Measurements from ENCODE around the gene DRP2. TPM values are rescaled to one million over a fixed set of nuclear protein-coding genes. Genes with fewer than 3 reads are reported as not detected.

Gene DRP2
- polyA plus RNA-seq, 1 of the 3 experiments (the other 2 are of a cell fraction) = 0.16 TPM

- no peak overlapping the region for H3K9ac ChIP-seq
- 54% methylated on average over 23 of the region's 50 CpGs for WGBS (ENCODE audit: low lambda C conversion rate)
Measured at GRCh38 chrX:101191217-101191750, 28.3 kb upstream of the DRP2 start.

GRCh38 chrX:101195442-101196173 lies 24.0 kb upstream of the DRP2 start:
- WGBS (ENCODE audit: low lambda C conversion rate) = 36% methylated on average over 3 of the region's 3 CpGs
- CTCF ChIA-PET = interaction anchor here (1.1 to 1.6 kb wide), 2 partner anchors 12 to 427 kb away, joined by 3 to 5 read pairs; no protein-coding TSS in a partner anchor

More at GRCh38 chrX:101191217-101191750, 28.3 kb upstream of the DRP2 start:
- Histone ChIP-seq H3K27ac (ENCODE audit: low read depth in 2 of 2, low read length in 1 of 2) (no peak overlapping the region), H3F3A (replicated peaks; ENCODE audit: insufficient read depth) (no peaks in the 10 kb centered on the region), H2AFZ (ENCODE audit: low read depth) (no peak overlapping the region), H3K36me3 (replicated peaks in 1 of 2; ENCODE audit: control insufficient read depth in 1 of 2, insufficient read depth in 2 of 2, low read length in 1 of 2) (no peaks in the 10 kb centered on the region), H3K4me2 (no peak overlapping the region), H3K9me3 (no peaks in the 10 kb centered on the region), H3K9me2 (no peaks in the 10 kb centered on the region), H3K4me3 (ENCODE audit: low read depth in 2 of 2, low read length in 1 of 2) (no peak overlapping the region), H4K20me1 (ENCODE audit: insufficient read depth) (no peaks in the 10 kb centered on the region), H3K27me3 (ENCODE audit: insufficient read depth) (0 out of 2 replicates have a peak, but pooled peaks cover 6% of the 10 kb centered on the region), H3K4me1 (ENCODE audit: control insufficient read depth in 1 of 2, insufficient read depth in 2 of 2, low read depth in 1 of 2, low read length in 1 of 2) (no peaks in the 10 kb centered on the region), H3K79me2 (ENCODE audit: insufficient read depth) (no peaks in the 10 kb centered on the region)
- no peak for TF ChIP-seq YY1 (IDR thresholded peaks at IDR 0.05; ENCODE audit: low read depth)
- no peak for TF ChIP-seq TAF1 (IDR thresholded peaks at IDR 0.05; ENCODE audit: borderline replicate concordance, low read depth, low read length)
- no peak for TF ChIP-seq FOXM1 (IDR thresholded peaks at IDR 0.05; ENCODE audit: low read depth)
- TF ChIP-seq JUND (IDR thresholded peaks at IDR 0.05) = no peak
- no peak for TF ChIP-seq SIN3A (IDR thresholded peaks at IDR 0.05; ENCODE audit: borderline replicate concordance, low read depth, low read length)
- TF ChIP-seq IRF3 (IDR thresholded peaks at IDR 0.05; ENCODE audit: low read depth, low read length) = no peak
- TF ChIP-seq MAX (IDR thresholded peaks at IDR 0.05; ENCODE audit: low read depth) = no peak
- TF ChIP-seq TCF12 (IDR thresholded peaks at IDR 0.05) = no peak
- no peak for TF ChIP-seq MEF2A (IDR thresholded peaks at IDR 0.05; ENCODE audit: borderline replicate concordance, low read depth)
- CTCF ChIA-PET = no interaction called here
- POLR2A ChIA-PET = no interaction called here
- DNase-seq = peak; percentile 14

More at GRCh38 chrX:101195442-101196173, 24.0 kb upstream of the DRP2 start:
- Histone ChIP-seq H3K4me3 (ENCODE audit: low read depth in 2 of 2, low read length in 1 of 2) (no peak overlapping the region), H3K4me1 (ENCODE audit: control insufficient read depth in 1 of 2, insufficient read depth in 2 of 2, low read depth in 1 of 2, low read length in 1 of 2) (no peaks in the 10 kb centered on the region), H3K79me2 (ENCODE audit: insufficient read depth) (no peaks in the 10 kb centered on the region), H3F3A (replicated peaks; ENCODE audit: insufficient read depth) (no peaks in the 10 kb centered on the region), H3K27ac (ENCODE audit: low read depth in 2 of 2, low read length in 1 of 2) (no peak overlapping the region), H2AFZ (ENCODE audit: low read depth) (no peak overlapping the region), H4K20me1 (ENCODE audit: insufficient read depth) (no peaks in the 10 kb centered on the region), H3K36me3 (replicated peaks in 1 of 2; ENCODE audit: control insufficient read depth in 1 of 2, insufficient read depth in 2 of 2, low read length in 1 of 2) (no peaks in the 10 kb centered on the region), H3K9me2 (no peaks in the 10 kb centered on the region), H3K9ac (no peak overlapping the region), H3K27me3 (ENCODE audit: insufficient read depth) (no peaks in the 10 kb centered on the region), H3K4me2 (no peak overlapping the region), H3K9me3 (no peaks in the 10 kb centered on the region)
- TF ChIP-seq IRF3 (IDR thresholded peaks at IDR 0.05; ENCODE audit: low read depth, low read length) = no peak
- TF ChIP-seq TEAD4 (IDR thresholded peaks at IDR 0.05; ENCODE audit: borderline replicate concordance, insufficient read depth) = no peak
- no peak for TF ChIP-seq FOSL2 (IDR thresholded peaks at IDR 0.05; ENCODE audit: borderline replicate concordance, low read depth)
- no peak for TF ChIP-seq FOXM1 (IDR thresholded peaks at IDR 0.05; ENCODE audit: low read depth)
- TF ChIP-seq RAD21 (IDR thresholded peaks at IDR 0.05; ENCODE audit: low read length) = no peak
- no peak for TF ChIP-seq SMC3 (IDR thresholded peaks at IDR 0.05; ENCODE audit: low read depth, low read length)
- TF ChIP-seq POLR2AphosphoS5 (IDR thresholded peaks at IDR 0.05; ENCODE audit: low read depth, low read length) = no peak
- TF ChIP-seq YY1 (IDR thresholded peaks at IDR 0.05; ENCODE audit: low read depth) = no peak
- no peak for TF ChIP-seq CTCF (IDR thresholded peaks at IDR 0.05)
- TF ChIP-seq FOXJ3 (CRISPR knock-in tag; IDR thresholded peaks at IDR 0.05) = no peak
- TF ChIP-seq MXI1 (IDR thresholded peaks at IDR 0.05; ENCODE audit: low read depth, low read length) = no peak
- no peak for TF ChIP-seq TCF12 (IDR thresholded peaks at IDR 0.05)
- POLR2A ChIA-PET = no interaction called here
- DNase-seq = no peak
